Measurements from ENCODE around the gene PIM3. TPM values are rescaled to one million over a fixed set of nuclear protein-coding genes. Genes with fewer than 3 reads are reported as not detected.
A peak's percentile ranks its signal among the peaks of the same experiment; 100 is the strongest.

The PIM3 gene
- total and polyA plus RNA-seq, 10 of the 15 experiments (the other 5 are each of a cell fraction or from before 2014, with no cell fraction given), result 0.31 to 60.8 (median 12.4) TPM

GRCh38 chr22:49970528-49971231 lies 10.1 kb downstream of the PIM3 start (continued):
- peak; percentile 17; the same call in 1 of the 2 replicates for TF ChIP-seq SREBF1 (IDR thresholded peaks at IDR 0.05; ENCODE audit: low read length)
- TF ChIP-seq SUPT20H (IDR thresholded peaks at IDR 0.05; ENCODE audit: borderline replicate concordance, control insufficient read depth, low read depth, low read length), result no peak
- TF ChIP-seq SMC3 (IDR thresholded peaks at IDR 0.05; ENCODE audit: borderline replicate concordance, low read length), result 0 out of 2 replicates have a peak, but pooled peaks have one; percentile 5
- TF ChIP-seq REST (IDR thresholded peaks at IDR 0.05; ENCODE audit: low read depth, low read length), result no peak
- TF ChIP-seq RELA (IDR thresholded peaks at IDR 0.05; ENCODE audit: borderline replicate concordance, partially characterized antibody), result peak; percentile 82
- peak; percentile 64; the same call in 1 of the 2 replicates for TF ChIP-seq ESRRA (IDR thresholded peaks at IDR 0.05; ENCODE audit: low read length)
- TF ChIP-seq E2F8 (IDR thresholded peaks at IDR 0.05; ENCODE audit: low read depth, partially characterized antibody), result no peak
- TF ChIP-seq MEF2A (IDR thresholded peaks at IDR 0.05; ENCODE audit: insufficient read depth, low read depth, low read length), result 0 out of 2 replicates have a peak, but pooled peaks have one; percentile 40
- TF ChIP-seq IRF3 (IDR thresholded peaks at IDR 0.05), result no peak
- TF ChIP-seq WRNIP1 (IDR thresholded peaks at IDR 0.05; ENCODE audit: borderline replicate concordance, low read depth, low read length), result no peak
- TF ChIP-seq HSF1 (IDR thresholded peaks at IDR 0.05; ENCODE audit: low read depth, low read length), result no peak
- no peak for TF ChIP-seq PML (IDR thresholded peaks at IDR 0.05; ENCODE audit: low read length)
- TF ChIP-seq TBL1XR1 (IDR thresholded peaks at IDR 0.05; ENCODE audit: low read depth, low read length), result peak; percentile 85
- no peak for TF ChIP-seq SPI1 (IDR thresholded peaks at IDR 0.05; ENCODE audit: borderline replicate concordance, insufficient read depth, low read depth, low read length)
- TF ChIP-seq TARDBP (IDR thresholded peaks at IDR 0.05; ENCODE audit: borderline replicate concordance), result 0 out of 2 replicates have a peak, but pooled peaks have one; percentile 38
